ENCODE data around the gene SLC16A3. TPM values are rescaled to one million over a fixed set of nuclear protein-coding genes. Genes with fewer than 3 reads are reported as not detected.

SLC16A3 gene
- polyA plus RNA-seq, 1 donor from 2014 or later, result 3.7 TPM

- H3K9me3 Mint-ChIP-seq, result no peaks in the 10 kb centered on the region
- H3K4me1 Mint-ChIP-seq, result peaks cover 15 to 37% (median 20%) of the 10 kb centered on the region in 3 donors
- H3K27me3 Mint-ChIP-seq, result no peaks in the 10 kb centered on the region
- peaks cover 2% of the 10 kb centered on the region for H3K36me3 Mint-ChIP-seq
- peak overlapping the region in 1 of 4 donors; percentile 47 for H3K4me3 Mint-ChIP-seq
- H3K27ac Mint-ChIP-seq, result peak overlapping the region in 1 of 3 donors; percentile 73
These were observed 14.3 kb downstream of the SLC16A3 start for GRCh38 chr17:82242977-82243647.

GRCh38 chr17:82243648-82244412 lies 15.0 kb downstream of the SLC16A3 start:
- Mint-ChIP-seq H3K36me3 (peaks cover 2% of the 10 kb centered on the region), H3K4me3 (peak overlapping the region in 1 of 4 donors; percentile 21), H3K9me3 (no peaks in the 10 kb centered on the region), H3K4me1 (peaks cover 11 to 34% (median 17%) of the 10 kb centered on the region in 3 donors), H3K27ac (peak overlapping the region in 2 of 3 donors; percentile 8 to 87), H3K27me3 (no peaks in the 10 kb centered on the region)

- H3K4me3 Mint-ChIP-seq, result peak overlapping the region in 2 of 4 donors; percentile 21 to 29
- peaks cover 10 to 30% (median 13%) of the 10 kb centered on the region in 3 donors for H3K4me1 Mint-ChIP-seq
- no peaks in the 10 kb centered on the region for H3K27me3 Mint-ChIP-seq
- H3K27ac Mint-ChIP-seq, result peak overlapping the region; percentile 8 to 87 (median 23)
- H3K9me3 Mint-ChIP-seq, result no peaks in the 10 kb centered on the region
- H3K36me3 Mint-ChIP-seq, result peaks cover 2% of the 10 kb centered on the region
These were observed 15.7 kb downstream of the SLC16A3 start for GRCh38 chr17:82244413-82245133.

- no peak overlapping the region for H3K4me3 Mint-ChIP-seq
These were observed 16.5 kb downstream of the SLC16A3 start for GRCh38 chr17:82245134-82246039.

GRCh38 chr17:82246040-82246364 lies 17.2 kb downstream of the SLC16A3 start:
- H3K4me3 Mint-ChIP-seq, result no peak overlapping the region
- peak overlapping the region in 2 of 3 donors; percentile 67 to 70 for H3K27ac Mint-ChIP-seq
- H3K27me3 Mint-ChIP-seq, result no peaks in the 10 kb centered on the region
- peaks cover 10 to 27% (median 11%) of the 10 kb centered on the region in 3 donors for H3K4me1 Mint-ChIP-seq
- peaks cover 3% of the 10 kb centered on the region for H3K36me3 Mint-ChIP-seq
- H3K9me3 Mint-ChIP-seq, result no peaks in the 10 kb centered on the region

More at GRCh38 chr17:82245134-82246039, 16.5 kb downstream of the SLC16A3 start:
- H3K27me3 Mint-ChIP-seq, result no peaks in the 10 kb centered on the region
- H3K9me3 Mint-ChIP-seq, result no peaks in the 10 kb centered on the region
- H3K36me3 Mint-ChIP-seq, result peaks cover 2% of the 10 kb centered on the region
- peaks cover 10 to 30% (median 11%) of the 10 kb centered on the region in 3 donors for H3K4me1 Mint-ChIP-seq
- peak overlapping the region in 1 of 3 donors; percentile 67 for H3K27ac Mint-ChIP-seq

- H3K9me3 Mint-ChIP-seq, result no peaks in the 10 kb centered on the region
- peak overlapping the region; percentile 31 to 70 (median 67) for H3K27ac Mint-ChIP-seq
- no peaks in the 10 kb centered on the region for H3K27me3 Mint-ChIP-seq
- H3K4me3 Mint-ChIP-seq, result peak overlapping the region in 1 of 4 donors; percentile 76
- H3K36me3 Mint-ChIP-seq, result peaks cover 5% of the 10 kb centered on the region
- H3K4me1 Mint-ChIP-seq, result peaks cover 8 to 22% (median 10%) of the 10 kb centered on the region in 3 donors
These were observed 17.7 kb downstream of the SLC16A3 start for GRCh38 chr17:82246365-82247181.

GRCh38 chr17:82247182-82247823 lies 18.5 kb downstream of the SLC16A3 start:
- H3K27me3 Mint-ChIP-seq, result no peaks in the 10 kb centered on the region
- H3K4me3 Mint-ChIP-seq, result peak overlapping the region in 1 of 4 donors; percentile 76
- peak overlapping the region in 1 of 3 donors; percentile 31 for H3K27ac Mint-ChIP-seq
- H3K36me3 Mint-ChIP-seq, result peaks cover 7% of the 10 kb centered on the region
- no peaks in the 10 kb centered on the region for H3K9me3 Mint-ChIP-seq
- peaks cover 6 to 20% (median 10%) of the 10 kb centered on the region in 3 donors for H3K4me1 Mint-ChIP-seq

GRCh38 chr17:82247856-82248671 lies 19.2 kb downstream of the SLC16A3 start:
- H3K9me3 Mint-ChIP-seq, result no peaks in the 10 kb centered on the region
- peaks cover 6 to 18% (median 10%) of the 10 kb centered on the region in 3 donors for H3K4me1 Mint-ChIP-seq
- no peak overlapping the region for H3K4me3 Mint-ChIP-seq
- peaks cover 8% of the 10 kb centered on the region for H3K36me3 Mint-ChIP-seq
- peak overlapping the region; percentile 4 to 57 (median 35) for H3K27ac Mint-ChIP-seq
- no peaks in the 10 kb centered on the region for H3K27me3 Mint-ChIP-seq

GRCh38 chr17:82248815-82249674 lies 20.2 kb downstream of the SLC16A3 start:
- H3K9me3 Mint-ChIP-seq, result no peaks in the 10 kb centered on the region
- peak overlapping the region in 2 of 3 donors; percentile 35 to 81 for H3K27ac Mint-ChIP-seq
- no peak overlapping the region for H3K4me3 Mint-ChIP-seq
- peaks cover 8% of the 10 kb centered on the region for H3K36me3 Mint-ChIP-seq
- peaks cover 6 to 18% (median 9%) of the 10 kb centered on the region in 3 donors for H3K4me1 Mint-ChIP-seq
- H3K27me3 Mint-ChIP-seq, result no peaks in the 10 kb centered on the region

GRCh38 chr17:82249896-82250581 lies 21.2 kb downstream of the SLC16A3 start:
- Mint-ChIP-seq H3K4me1 (peaks cover 4 to 16% (median 6%) of the 10 kb centered on the region in 3 donors), H3K27ac (no peak overlapping the region), H3K36me3 (peaks cover 5% of the 10 kb centered on the region), H3K9me3 (no peaks in the 10 kb centered on the region), H3K4me3 (peak overlapping the region in 1 of 4 donors; percentile 32), H3K27me3 (no peaks in the 10 kb centered on the region)

GRCh38 chr17:82250868-82251500 lies 22.1 kb downstream of the SLC16A3 start:
- H3K36me3 Mint-ChIP-seq, result peaks cover 7% of the 10 kb centered on the region
- H3K27me3 Mint-ChIP-seq, result no peaks in the 10 kb centered on the region

More at GRCh38 chr17:82250868-82251500, 22.1 kb downstream of the SLC16A3 start:
- H3K27ac Mint-ChIP-seq, result peak overlapping the region in 1 of 3 donors; percentile 26
- peaks cover 4 to 16% (median 6%) of the 10 kb centered on the region in 3 donors for H3K4me1 Mint-ChIP-seq
- no peaks in the 10 kb centered on the region for H3K9me3 Mint-ChIP-seq
- H3K4me3 Mint-ChIP-seq, result no peak overlapping the region

All from IgD-negative memory B cell (primary cell).